Vagina (tissue), 2 donors: Measurements from ENCODE around the gene CHIC1. TPM values are rescaled to one million over a fixed set of nuclear protein-coding genes. Genes with fewer than 3 reads are reported as not detected.
"Not testable (repeated sequence)": the region's sequence is repeated elsewhere in the genome, so short reads cannot be mapped to it uniquely, and the experiment has no call there.

ENCODE experiments used
- DNase-seq, 2 donors: peaks; one replicate each; pipeline ENCODE4 v3.0.0-alpha.2; 2017; ENCODE audit errors: extremely low spot score in 2 of 2
- H3K27ac ChIP-seq: fragments of 200-600 bp; sonication (generic); one replicate; pipeline ENCODE4 v1.5.1; 2019
- H3K27me3 ChIP-seq: fragments of 200-600 bp; sonication (generic); one replicate; pipeline ENCODE4 v1.5.1; 2019
- H3K36me3 ChIP-seq, 2 donors: fragments of 200-600 bp; sonication (generic); one replicate each; pipeline ENCODE4 v1.5.1; 2017 to 2019
- H3K4me1 ChIP-seq: fragments of 200-600 bp; sonication (generic); one replicate; pipeline ENCODE4 v1.5.1; 2019
- H3K4me3 ChIP-seq, 2 donors: fragments of 200-600 bp; sonication (generic); 1 replicate in 1 of 2; 2 replicates in 1 of 2; pipeline ENCODE4 v1.5.1; 2016 to 2019
- H3K9me3 ChIP-seq: fragments of 200-600 bp; sonication (generic); one replicate; pipeline ENCODE4 v1.5.1; 2019
- CTCF ChIP-seq, 3 experiments: fragments of 450-650 bp in 2 of 3; fragments of 200-600 bp in 1 of 3; sonication (generic) in 1 of 3; IDR thresholded peaks; one replicate each; pipeline ENCODE4 v1.5.1; 2017 to 2019; ENCODE audit warnings: antibody characterized with exemption in 3 of 3, mild to moderate bottlenecking in 2 of 3, moderate library complexity in 2 of 3
- POLR2A ChIP-seq, 2 donors: fragments of 450-650 bp; IDR thresholded peaks; one replicate each; pipeline ENCODE4 v1.6.1; 2017; ENCODE audit warnings: antibody characterized with exemption in 2 of 2, mild to moderate bottlenecking in 2 of 2, moderate library complexity in 2 of 2
- POLR2AphosphoS5 ChIP-seq, 2 donors: sonication (generic); formaldehyde crosslinking; IDR thresholded peaks; one replicate each; pipeline ENCODE4 v1.9.0; 2017; ENCODE audit warnings: antibody characterized with exemption in 2 of 2, mild to moderate bottlenecking in 2 of 2, low read depth in 1 of 2; ENCODE audit not compliant: insufficient read depth in 1 of 2
- intact Hi-C: fragments of 100-400 bp; cut with DNase I; formaldehyde crosslinking; loops from one replicate; pipeline ENCODE4 v1.15.1; 2023
- total RNA-seq: library from RNA; depleted of rRNA; stranded (reverse); fragments of >200 nt; gene quantifications from one replicate; pipeline ENCODE4 v1.2.3, GENCODE V29; 2016

Gene CHIC1
- total RNA-seq, 1 donor from 2014 or later: 9.1 TPM

DNA sequence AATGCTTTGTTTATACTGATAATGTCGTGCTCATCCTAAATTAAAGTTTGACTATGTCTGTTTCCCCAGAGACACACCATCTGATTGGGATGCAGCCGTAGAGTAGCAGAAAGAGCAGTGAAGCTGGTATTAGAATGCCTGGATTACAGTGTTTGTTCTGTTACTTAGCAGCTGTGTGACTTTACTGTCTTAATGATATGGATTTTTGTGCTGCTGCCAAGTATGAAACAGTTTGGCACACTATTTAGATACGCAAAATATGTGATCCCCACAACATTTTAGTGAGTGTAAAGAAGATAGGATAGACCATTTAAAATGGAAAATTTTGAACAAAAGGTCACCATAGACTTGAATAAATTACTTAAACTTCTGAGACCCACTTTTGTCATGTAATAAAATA lies 1.2 kb upstream of the CHIC1 start:
- no peak overlapping the region for H3K4me3 ChIP-seq
- intact Hi-C loops: no loop called here
- H3K36me3 ChIP-seq: no peaks in the 10 kb centered on the region
- H3K4me1 ChIP-seq: no peaks in the 10 kb centered on the region
- H3K9me3 ChIP-seq: no peaks in the 10 kb centered on the region
- no peak for DNase-seq
- TF ChIP-seq POLR2AphosphoS5 (IDR thresholded peaks at IDR 0.05; ENCODE audit: insufficient read depth in 1 of 2, low read depth in 1 of 2) (no peak), CTCF (IDR thresholded peaks at IDR 0.05) (no peak), POLR2A (IDR thresholded peaks at IDR 0.05) (no peak)
- H3K27ac ChIP-seq: no peak overlapping the region
- no peaks in the 10 kb centered on the region for H3K27me3 ChIP-seq

GRCh38 chrX:73562458-73562857 lies 539 bp upstream of the CHIC1 start:
- no peaks in the 10 kb centered on the region for H3K27me3 ChIP-seq
- intact Hi-C loops: no loop called here
- peak overlapping the region; percentile 46 to 54 for H3K4me3 ChIP-seq
- H3K27ac ChIP-seq: peak overlapping the region; percentile 83
- H3K36me3 ChIP-seq: no peaks in the 10 kb centered on the region
- no peaks in the 10 kb centered on the region for H3K4me1 ChIP-seq
- H3K9me3 ChIP-seq: no peaks in the 10 kb centered on the region
- no peak for DNase-seq
- TF ChIP-seq POLR2A (IDR thresholded peaks at IDR 0.05): no peak
- no peak for TF ChIP-seq POLR2AphosphoS5 (IDR thresholded peaks at IDR 0.05; ENCODE audit: insufficient read depth in 1 of 2, low read depth in 1 of 2)
- TF ChIP-seq CTCF (IDR thresholded peaks at IDR 0.05): no peak

DNA sequence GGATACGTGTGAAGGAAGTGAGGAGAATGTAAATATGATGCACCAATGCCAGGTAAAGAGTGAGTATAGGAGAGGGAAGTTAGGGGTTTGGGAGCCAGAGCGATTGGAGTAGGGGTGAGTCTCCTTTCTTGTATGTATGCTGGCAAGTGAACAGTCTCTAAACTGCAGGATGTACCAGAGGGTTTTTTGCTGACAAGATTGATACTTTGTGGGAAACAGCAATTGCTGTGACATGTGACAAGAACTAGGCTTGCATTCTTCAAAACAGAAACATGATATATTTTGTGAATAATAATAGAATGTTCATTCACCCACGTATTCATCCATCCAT lies 706 bp downstream of the CHIC1 start:
- no peak for TF ChIP-seq POLR2AphosphoS5 (IDR thresholded peaks at IDR 0.05; ENCODE audit: insufficient read depth in 1 of 2, low read depth in 1 of 2)
- TF ChIP-seq CTCF (IDR thresholded peaks at IDR 0.05): no peak
- no peak for TF ChIP-seq POLR2A (IDR thresholded peaks at IDR 0.05)
- no peak for DNase-seq
- intact Hi-C loops: no loop called here
- Histone ChIP-seq H3K4me1 (no peaks in the 10 kb centered on the region), H3K9me3 (no peaks in the 10 kb centered on the region), H3K4me3 (peak overlapping the region; percentile 46 to 54), H3K27me3 (no peaks in the 10 kb centered on the region), H3K27ac (peak overlapping the region; percentile 83), H3K36me3 (no peaks in the 10 kb centered on the region)

DNA sequence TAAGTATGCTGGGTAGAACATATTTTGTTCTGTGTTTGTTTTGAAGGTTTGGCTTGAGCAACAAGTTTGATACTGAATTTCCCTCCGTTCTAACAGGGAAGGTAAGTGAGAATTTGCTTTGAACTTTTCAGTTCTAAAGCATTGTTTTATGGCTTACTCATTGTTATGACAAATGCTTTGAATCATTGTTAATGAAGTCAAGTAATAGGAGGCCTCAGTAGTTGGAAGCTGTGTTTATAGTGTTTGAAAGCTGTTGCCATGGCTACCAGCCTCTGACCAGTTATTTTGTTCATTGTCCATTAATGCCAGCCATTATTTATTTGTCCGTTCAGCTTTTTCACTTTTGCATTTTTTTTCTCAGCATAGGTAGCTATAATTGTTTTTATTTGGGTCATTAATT lies 14.4 kb downstream of the CHIC1 start:
- TF ChIP-seq CTCF (IDR thresholded peaks at IDR 0.05) (no peak), POLR2A (IDR thresholded peaks at IDR 0.05) (no peak)
- DNase-seq: no peak
- Histone ChIP-seq H3K4me1 (no peaks in the 10 kb centered on the region), H3K27me3 (no peaks in the 10 kb centered on the region), H3K36me3 (no peaks in the 10 kb centered on the region), H3K9me3 (no peaks in the 10 kb centered on the region), H3K27ac (no peak overlapping the region), H3K4me3 (no peak overlapping the region)
- intact Hi-C loops: no loop called here

GRCh38 chrX:73581002-73581628 lies 18.1 kb downstream of the CHIC1 start:
- Histone ChIP-seq H3K4me1 (no peaks in the 10 kb centered on the region), H3K27me3 (no peaks in the 10 kb centered on the region), H3K4me3 (no peak overlapping the region), H3K36me3 (no peaks in the 10 kb centered on the region), H3K9me3 (no peaks in the 10 kb centered on the region), H3K27ac (no peak overlapping the region)
- TF ChIP-seq POLR2A (IDR thresholded peaks at IDR 0.05): no peak
- TF ChIP-seq POLR2AphosphoS5 (IDR thresholded peaks at IDR 0.05; ENCODE audit: insufficient read depth in 1 of 2, low read depth in 1 of 2): no peak
- no peak for TF ChIP-seq CTCF (IDR thresholded peaks at IDR 0.05)
- intact Hi-C loops: no loop called here
- no peak for DNase-seq

DNA sequence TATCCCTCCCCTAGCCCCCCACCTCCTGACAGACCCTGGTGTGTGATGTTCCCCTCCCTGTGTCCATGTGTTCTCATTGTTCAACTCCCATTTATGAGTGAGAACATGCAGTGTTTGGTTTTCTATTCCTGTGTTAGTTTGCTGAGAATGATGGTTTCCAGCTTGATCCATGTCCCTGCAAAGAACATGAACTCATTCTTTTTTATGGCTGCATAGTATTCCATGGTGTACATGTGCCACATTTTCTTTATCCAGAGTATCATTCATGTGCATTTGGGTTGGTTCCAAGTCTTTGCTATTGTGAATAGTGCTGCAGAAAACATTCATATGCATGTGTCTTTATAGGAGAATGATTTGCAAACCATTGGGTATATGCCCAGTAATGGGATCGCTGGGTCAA lies 34.8 kb downstream of the CHIC1 start:
- DNase-seq, H3K27me3 ChIP-seq, H3K27ac ChIP-seq, H3K4me3 ChIP-seq, H3K36me3 ChIP-seq, H3K9me3 ChIP-seq, intact Hi-C loops, H3K4me1 ChIP-seq: not testable (repeated sequence)
